Kidney (tissue), 14 donors: ENCODE measurements around the gene FAM186B. TPM values are rescaled to one million over a fixed set of nuclear protein-coding genes. Genes with fewer than 3 reads are reported as not detected.

Experiments
- DNase-seq, 5 donors: peaks; one replicate each; pipeline ENCODE4 v3.0.0-alpha.2; 2013 to 2020
- FAIRE-seq: peaks from 2 replicates; lab custom pipeline; 2012; peaks lifted over from hg19 to GRCh38; lab: Jason Lieb, UNC
- H3K27ac ChIP-seq, 2 donors: one replicate each; pipeline ENCODE4 v1.7.0; 2013; ENCODE audit warnings: low read depth in 2 of 2, low read length in 2 of 2, inconsistent platforms in 1 of 2
- H3K27me3 ChIP-seq: one replicate; pipeline ENCODE4 v1.7.1; 2013; ENCODE audit warnings: low read length, inconsistent platforms; ENCODE audit not compliant: control insufficient read depth, insufficient read depth
- H3K36me3 ChIP-seq, 3 donors: one replicate each; pipeline versions ENCODE4 v1.7.0 to v1.7.1; 2013; ENCODE audit warnings: low read length in 3 of 3, control low read depth in 1 of 3, inconsistent platforms in 1 of 3; ENCODE audit not compliant: insufficient read depth in 3 of 3, control insufficient read depth in 2 of 3
- H3K4me1 ChIP-seq, 3 donors: one replicate each; pipeline versions ENCODE4 v1.7.0 to v1.7.1; 2013; ENCODE audit warnings: low read length in 3 of 3, inconsistent platforms in 1 of 3, low read depth in 1 of 3; ENCODE audit not compliant: control insufficient read depth in 2 of 3, insufficient read depth in 2 of 3
- H3K4me3 ChIP-seq, 3 donors: one replicate each; pipeline versions ENCODE4 v1.7.0 to v1.8.1; 2013; ENCODE audit warnings: low read length in 3 of 3, control low read depth in 1 of 3, inconsistent platforms in 1 of 3
- H3K9ac ChIP-seq, 3 donors: one replicate each; pipeline versions ENCODE4 v1.7.0 to v1.7.1; 2013; ENCODE audit warnings: low read length in 3 of 3, control low read depth in 1 of 3, inconsistent platforms in 1 of 3
- H3K9me3 ChIP-seq, 3 donors: one replicate each; pipeline versions ENCODE4 v1.7.0 to v1.7.1; 2013; ENCODE audit warnings: low read length in 3 of 3, control low read depth in 1 of 3, inconsistent platforms in 1 of 3; ENCODE audit not compliant: control insufficient read depth in 2 of 3, insufficient read depth in 1 of 3
- intact Hi-C: fragments of 100-400 bp; cut with DNase I; formaldehyde crosslinking; loops from one replicate; pipeline ENCODE4 v1.11.1; 2022
- polyA plus RNA-seq: library from polyadenylated mRNA; stranded (reverse); fragments of 350-450 nt; fragmentation: Illumina TruSeq; extraction: RNeasy Lipid Tissue Mini Kit (QIAGEN cat#74804); gene quantifications from one replicate; pipeline ENCODE4 v1.2.3, GENCODE V29; 2014; ENCODE audit warnings: low read depth, low replicate concordance; ENCODE audit not compliant: insufficient read depth
- total RNA-seq: library from RNA; stranded (reverse); fragmentation: NEBNext Ultra II Directional; extraction: Animal tissue kit (Norgen Biotek cat#: 25700); gene quantifications from one replicate; pipeline ENCODE4 v1.2.1, GENCODE V29; 2021
- TF ChIP-seq, protein P1 (sequence below): IDR thresholded peaks from 3 replicates; pipeline ENCODE4 v1.5.1; 2012; ENCODE audit warnings: mild to moderate bottlenecking, moderate library complexity, borderline replicate concordance; ENCODE audit not compliant: insufficient read depth; ENCODE audit errors: extremely low read depth
- donor health status: control.
- donor health status: control.
- donor health status: control.
- donor health status: control.
- donor health status: control.
- donor health status: DM: yes; HTN: yes; CAD: no.
- donor health status: Normal renal cell carcinoma (clear cell type).

The FAM186B gene
- total and polyA plus RNA-seq, 2 donors from 2014 or later: 0.34 to 0.85 TPM

DNA sequence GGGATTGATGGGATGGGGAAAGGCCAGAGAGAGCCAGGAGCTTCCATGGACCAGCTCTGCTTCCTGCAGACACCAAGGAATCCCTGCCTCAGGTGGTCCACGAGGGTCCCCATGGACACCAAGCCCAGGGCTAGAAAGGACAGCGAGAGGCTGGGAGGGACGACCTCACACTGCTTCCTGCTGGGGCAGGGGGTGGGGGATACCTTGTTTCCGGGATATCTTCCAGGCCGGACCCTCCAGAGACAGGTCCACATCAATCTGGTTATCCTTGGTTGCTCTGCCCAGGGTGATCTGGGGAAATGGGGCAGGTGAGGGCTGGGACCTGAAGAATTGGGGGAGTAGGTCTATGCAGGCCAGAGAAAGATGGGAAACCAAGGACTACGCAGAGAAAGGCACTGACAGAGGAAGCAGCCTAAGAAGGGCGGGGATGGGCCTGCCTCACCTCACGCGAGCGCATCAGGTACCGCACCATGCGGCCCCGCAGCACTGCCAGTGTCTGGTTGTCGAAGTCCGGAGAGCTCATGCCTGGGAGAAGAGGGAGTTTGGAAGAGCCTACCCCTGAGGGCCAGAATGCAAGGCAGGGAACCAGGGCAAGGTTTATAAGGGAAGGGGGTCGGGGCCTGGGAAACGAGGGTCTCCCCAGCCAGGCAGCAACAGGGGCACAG, 46.3 kb downstream of the FAM186B start:
- Histone ChIP-seq H3K4me1 (peaks cover 0 to 15% (median 14%) of the 10 kb centered on the region in 3 donors), H3K36me3 (peaks cover 3 to 51% (median 38%) of the 10 kb centered on the region in 3 donors), H3K27ac (no peak overlapping the region), H3K9me3 (no peaks in the 10 kb centered on the region), H3K27me3 (no peaks in the 10 kb centered on the region), H3K9ac (no peak overlapping the region), H3K4me3 (no peak overlapping the region)
- DNase-seq: peak in 1 of 5 donors; percentile 55
- FAIRE-seq: no peak
- intact Hi-C loops: no loop called here
- TF ChIP-seq, protein P1, sequence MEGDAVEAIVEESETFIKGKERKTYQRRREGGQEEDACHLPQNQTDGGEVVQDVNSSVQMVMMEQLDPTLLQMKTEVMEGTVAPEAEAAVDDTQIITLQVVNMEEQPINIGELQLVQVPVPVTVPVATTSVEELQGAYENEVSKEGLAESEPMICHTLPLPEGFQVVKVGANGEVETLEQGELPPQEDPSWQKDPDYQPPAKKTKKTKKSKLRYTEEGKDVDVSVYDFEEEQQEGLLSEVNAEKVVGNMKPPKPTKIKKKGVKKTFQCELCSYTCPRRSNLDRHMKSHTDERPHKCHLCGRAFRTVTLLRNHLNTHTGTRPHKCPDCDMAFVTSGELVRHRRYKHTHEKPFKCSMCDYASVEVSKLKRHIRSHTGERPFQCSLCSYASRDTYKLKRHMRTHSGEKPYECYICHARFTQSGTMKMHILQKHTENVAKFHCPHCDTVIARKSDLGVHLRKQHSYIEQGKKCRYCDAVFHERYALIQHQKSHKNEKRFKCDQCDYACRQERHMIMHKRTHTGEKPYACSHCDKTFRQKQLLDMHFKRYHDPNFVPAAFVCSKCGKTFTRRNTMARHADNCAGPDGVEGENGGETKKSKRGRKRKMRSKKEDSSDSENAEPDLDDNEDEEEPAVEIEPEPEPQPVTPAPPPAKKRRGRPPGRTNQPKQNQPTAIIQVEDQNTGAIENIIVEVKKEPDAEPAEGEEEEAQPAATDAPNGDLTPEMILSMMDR: no peak

GRCh38 chr12:49558526-49558925, 46.9 kb downstream of the FAM186B start:
- Histone ChIP-seq H3K27me3 (no peaks in the 10 kb centered on the region), H3K27ac (no peak overlapping the region), H3K4me1 (peaks cover 0 to 15% (median 14%) of the 10 kb centered on the region in 3 donors), H3K9me3 (no peaks in the 10 kb centered on the region), H3K36me3 (peaks cover 3 to 45% (median 38%) of the 10 kb centered on the region in 3 donors), H3K9ac (no peak overlapping the region), H3K4me3 (no peak overlapping the region)
- FAIRE-seq (no peak), DNase-seq (peak in 1 of 5 donors; percentile 57)
- TF ChIP-seq, protein P1: no peak
- intact Hi-C loops: no loop called here

DNA sequence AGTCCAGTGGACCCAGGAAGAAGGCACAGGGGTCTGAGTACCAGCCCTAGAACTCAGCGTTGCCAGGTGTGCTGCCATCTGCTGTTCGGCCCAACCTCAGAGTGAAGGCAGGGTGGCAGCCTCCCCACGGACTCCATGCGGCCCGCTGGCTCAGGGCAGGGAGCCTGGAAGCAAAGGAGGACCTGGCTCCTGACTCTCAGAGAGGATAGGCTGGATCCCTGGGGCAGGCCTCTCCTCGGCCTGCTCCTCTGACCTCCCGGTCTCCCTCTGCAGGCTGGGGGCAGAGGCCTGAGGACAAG, 47.6 kb downstream of the FAM186B start:
- peaks cover 0 to 15% (median 14%) of the 10 kb centered on the region in 3 donors for H3K4me1 ChIP-seq
- intact Hi-C loops: no loop called here
- TF ChIP-seq, protein P1: peak; percentile 14
- peak in 1 of 5 donors; percentile 53 for DNase-seq
- no peak overlapping the region for H3K4me3 ChIP-seq
- H3K27me3 ChIP-seq: no peaks in the 10 kb centered on the region
- no peaks in the 10 kb centered on the region for H3K9me3 ChIP-seq
- no peak overlapping the region for H3K27ac ChIP-seq
- peaks cover 3 to 39% (median 33%) of the 10 kb centered on the region in 3 donors for H3K36me3 ChIP-seq
- H3K9ac ChIP-seq: no peak overlapping the region
- no peak for FAIRE-seq
